Lower leg skin (tissue), 3 donors: ENCODE data around the gene CNNM4.

Source experiments
- POLR2A ChIP-seq, 2 donors: fragments of 450-650 bp; IDR thresholded peaks; one replicate each; pipeline ENCODE4 v1.6.1; 2016 to 2017; ENCODE audit warnings: antibody characterized with exemption in 2 of 2, mild to moderate bottlenecking in 1 of 2, moderate library complexity in 1 of 2
- TF ChIP-seq, protein P1 (sequence below), 3 donors: fragments of 450-650 bp; IDR thresholded peaks; one replicate each; pipeline ENCODE4 v1.5.1; 2016; ENCODE audit warnings: antibody characterized with exemption in 3 of 3, mild to moderate bottlenecking in 3 of 3, moderate library complexity in 2 of 3

DNA sequence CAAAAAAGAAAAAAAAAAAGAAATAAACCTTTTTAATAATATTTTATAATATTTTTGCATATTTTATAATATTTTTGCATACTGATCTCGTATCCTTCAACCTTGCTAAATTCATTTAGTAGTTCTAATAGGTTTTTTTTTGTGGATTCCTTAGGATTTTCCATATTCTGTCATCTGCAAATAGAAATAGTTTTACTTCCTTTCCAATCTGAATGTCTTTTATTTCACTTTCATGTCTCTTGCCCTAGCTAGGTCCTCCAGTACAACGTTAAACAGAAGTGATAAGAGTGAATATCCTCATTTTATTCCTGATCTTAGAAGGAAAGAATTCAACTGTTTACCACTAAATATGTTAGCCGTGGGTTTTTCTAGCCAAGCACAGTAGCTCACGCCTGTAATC is 34.6 kb upstream of the CNNM4 start:
- TF ChIP-seq, protein P1, sequence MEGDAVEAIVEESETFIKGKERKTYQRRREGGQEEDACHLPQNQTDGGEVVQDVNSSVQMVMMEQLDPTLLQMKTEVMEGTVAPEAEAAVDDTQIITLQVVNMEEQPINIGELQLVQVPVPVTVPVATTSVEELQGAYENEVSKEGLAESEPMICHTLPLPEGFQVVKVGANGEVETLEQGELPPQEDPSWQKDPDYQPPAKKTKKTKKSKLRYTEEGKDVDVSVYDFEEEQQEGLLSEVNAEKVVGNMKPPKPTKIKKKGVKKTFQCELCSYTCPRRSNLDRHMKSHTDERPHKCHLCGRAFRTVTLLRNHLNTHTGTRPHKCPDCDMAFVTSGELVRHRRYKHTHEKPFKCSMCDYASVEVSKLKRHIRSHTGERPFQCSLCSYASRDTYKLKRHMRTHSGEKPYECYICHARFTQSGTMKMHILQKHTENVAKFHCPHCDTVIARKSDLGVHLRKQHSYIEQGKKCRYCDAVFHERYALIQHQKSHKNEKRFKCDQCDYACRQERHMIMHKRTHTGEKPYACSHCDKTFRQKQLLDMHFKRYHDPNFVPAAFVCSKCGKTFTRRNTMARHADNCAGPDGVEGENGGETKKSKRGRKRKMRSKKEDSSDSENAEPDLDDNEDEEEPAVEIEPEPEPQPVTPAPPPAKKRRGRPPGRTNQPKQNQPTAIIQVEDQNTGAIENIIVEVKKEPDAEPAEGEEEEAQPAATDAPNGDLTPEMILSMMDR (IDR thresholded peaks at IDR 0.05), result no peak
- no peak for TF ChIP-seq POLR2A (IDR thresholded peaks at IDR 0.05)
